ENCODE data around the gene RSPH4A. TPM values are rescaled to one million over a fixed set of nuclear protein-coding genes. Genes with fewer than 3 reads are reported as not detected.

RSPH4A gene
- total RNA-seq: 0.15 and 0.17 TPM in 2 replicates

GRCh38 chr6:116615937-116616736, at the start of gene RSPH4A:
TSS of gene RSPH4A (plus strand) at chr6:116616479. CDS start at chr6:116616624, 145 bp downstream.

DNA sequence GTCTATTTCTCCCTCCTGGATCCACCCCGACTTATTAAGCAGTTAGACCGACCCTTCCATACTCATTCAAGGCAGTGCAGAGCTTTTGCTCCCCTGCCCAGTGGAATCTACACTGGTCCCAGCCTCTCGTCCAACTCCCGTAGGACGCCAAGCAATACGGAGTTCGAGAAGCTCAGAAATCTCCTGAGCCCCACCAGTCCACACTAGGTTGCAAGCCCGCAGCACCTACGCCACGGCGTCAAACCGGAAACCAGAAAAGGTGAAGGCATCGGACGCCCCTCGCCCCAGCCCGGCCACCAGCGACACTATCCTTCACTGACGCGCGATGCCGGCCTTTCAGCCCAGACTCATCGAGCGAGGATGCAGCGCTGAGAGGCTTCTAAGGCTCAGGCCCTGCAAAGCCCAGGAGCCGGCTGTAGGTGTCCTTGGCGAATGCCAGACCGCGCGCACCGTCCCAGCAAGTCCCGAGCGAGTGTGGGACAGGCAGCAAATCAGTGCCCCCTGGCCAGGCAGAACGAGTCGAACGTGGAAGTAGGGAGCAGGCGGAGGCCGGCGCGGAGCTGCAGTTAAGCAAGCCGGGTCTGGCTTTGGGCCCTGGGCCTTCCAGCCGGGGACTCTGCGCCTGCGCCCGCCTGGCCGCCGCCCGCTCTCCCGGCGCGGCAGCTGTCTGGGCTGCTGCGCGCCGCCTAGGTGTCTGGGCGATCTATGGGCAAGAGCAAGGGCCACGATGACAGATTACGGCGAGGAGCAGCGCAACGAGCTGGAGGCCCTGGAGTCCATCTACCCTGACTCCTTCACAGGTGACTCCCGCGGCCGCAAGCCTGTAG, 45.2 kb upstream of the RSPH4A start, which contains the start of gene RWDD1:
TSS of gene RWDD1 (plus strand) at position 649 of the 827 bp plus-strand sequence. CDS start at position 728, 79 bp downstream.

DNA sequence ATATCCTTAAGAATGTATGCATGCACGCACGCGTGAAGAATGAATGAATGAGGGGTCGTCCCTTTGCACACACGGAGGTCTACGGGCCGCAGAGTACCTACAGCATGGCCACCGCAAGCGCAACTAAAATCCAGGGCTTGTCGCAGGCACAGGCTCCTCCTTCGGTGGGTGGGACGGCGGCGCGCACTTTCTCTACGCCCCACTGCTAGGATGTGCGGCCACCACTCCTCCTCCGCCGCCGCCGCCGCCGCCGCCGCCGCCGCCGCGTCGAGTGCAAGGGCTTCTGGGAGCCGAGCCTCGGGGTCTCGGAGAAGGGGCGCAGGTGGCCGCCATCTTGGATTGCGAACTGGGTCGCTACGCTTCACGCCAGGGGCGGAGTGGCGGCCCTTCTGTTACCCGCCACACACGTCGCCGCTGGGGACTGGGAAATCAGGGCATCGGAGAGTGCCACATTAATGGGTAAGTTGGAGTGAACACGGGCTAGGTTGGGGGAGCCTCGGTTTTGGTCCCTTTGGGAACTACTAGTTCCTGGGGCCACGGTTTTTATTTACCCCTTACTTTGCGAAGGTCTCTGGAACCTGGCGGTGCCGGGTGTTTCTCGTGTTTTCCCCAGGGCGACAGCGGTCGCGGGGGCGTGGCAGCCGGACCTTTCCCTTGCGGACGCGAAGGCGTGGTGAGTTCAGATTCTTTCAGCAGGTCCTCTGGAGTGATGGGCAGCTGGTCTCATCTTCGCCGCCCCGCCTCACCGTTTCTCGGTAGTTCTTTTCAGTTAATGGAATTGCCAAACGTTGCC, 64.8 kb downstream of the RSPH4A start, which contains the start of gene KPNA5:
TSS of gene KPNA5 (plus strand) at position 332 of the 793 bp plus-strand sequence. CDS start at position 456, 124 bp downstream.

Other genes starting within 250 kb of the RSPH4A start
- gene DSE, start 245.5 kb upstream of the RSPH4A start, total RNA-seq: 64.4 and 122 TPM in 2 replicates
- 0.33 and 0.44 TPM in 2 replicates for gene CALHM6, start 155.1 kb upstream of the RSPH4A start, total RNA-seq
- gene CALHM5, start 104.8 kb upstream of the RSPH4A start, total RNA-seq: 5.5 and 6.3 TPM in 2 replicates
- 0.15 and 0.17 TPM in 2 replicates for gene TRAPPC3L, start 70.8 kb upstream of the RSPH4A start, total RNA-seq
- not detected in 2 replicates for gene CALHM4, start 62.7 kb upstream of the RSPH4A start, total RNA-seq
- gene RWDD1, start 45.0 kb upstream of the RSPH4A start, total RNA-seq: 19.2 and 31.6 TPM in 2 replicates
- gene ZUP1, start 52.3 kb downstream of the RSPH4A start, total RNA-seq: 11.1 and 15.0 TPM in 2 replicates
- gene KPNA5, start 64.7 kb downstream of the RSPH4A start, total RNA-seq: 4.8 and 9.5 TPM in 2 replicates
- 0.33 and 1.0 TPM in 2 replicates for gene FAM162B, start 149.2 kb downstream of the RSPH4A start, total RNA-seq
- not detected in 2 replicates for gene GPRC6A, start 212.6 kb downstream of the RSPH4A start, total RNA-seq